ENCODE data around the gene ATP2B3. TPM values are rescaled to one million over a fixed set of nuclear protein-coding genes. Genes with fewer than 3 reads are reported as not detected.

Gene ATP2B3
- total RNA-seq, 1 experiment from 2014 or later: 0.21 TPM

- Histone ChIP-seq H3K27me3 (ENCODE audit: control insufficient read depth, insufficient read depth, low read length) (no peaks in the 10 kb centered on the region), H3K36me3 (ENCODE audit: control insufficient read depth, insufficient read depth, low read length) (no peaks in the 10 kb centered on the region), H3K27ac (ENCODE audit: low read length) (no peak overlapping the region), H3K9me3 (ENCODE audit: control insufficient read depth, insufficient read depth, low read depth, low read length) (no peaks in the 10 kb centered on the region), H3K4me3 (ENCODE audit: low read depth in 2 of 2, low read length in 2 of 2) (no peak overlapping the region), H3K4me1 (ENCODE audit: control insufficient read depth, insufficient read depth, low read length) (no peaks in the 10 kb centered on the region; the same call in 1 of the 2 replicates)
- ChIA-PET CTCF (interaction anchor here (1.3 kb wide), 1 partner anchor 8 kb away, joined by 3 read pairs; no protein-coding TSS in a partner anchor), POLR2A (no interaction called here)
- ATAC-seq: no peak
- intact Hi-C loops (cut with micrococcal nuclease; ENCODE audit: unreplicated experiment) (no loop called here), in situ Hi-C loops (cut with HindIII; ENCODE audit: low pct_unique_long_range_greater_than_20kb, low sequenced_read_pairs) (no loop called here)
- DNase-seq (ENCODE audit: low read depth, low spot score): no peak
- TF ChIP-seq POLR2AphosphoS5 (IDR thresholded peaks at IDR 0.05; ENCODE audit: low read depth, low read length) (no peak), REST (IDR thresholded peaks at IDR 0.05; ENCODE audit: insufficient read depth in 1 of 2, low read depth in 2 of 2, low read length in 1 of 2) (no peak), TCF7L2 (IDR thresholded peaks at IDR 0.05; ENCODE audit: low read depth, low read length) (no peak), SIN3A (IDR thresholded peaks at IDR 0.05; ENCODE audit: borderline replicate concordance, insufficient read depth, low read depth, low read length) (no peak), CTCF (IDR thresholded peaks at IDR 0.05) (no peak)
- no TSS peak for BruUV-seq (replicated peaks)
Measured at GRCh38 chrX:153576961-153577360, 59.5 kb downstream of the ATP2B3 start.

GRCh38 chrX:153578200-153578835, 60.9 kb downstream of the ATP2B3 start:
- Histone ChIP-seq H3K36me3 (ENCODE audit: control insufficient read depth, insufficient read depth, low read length) (no peaks in the 10 kb centered on the region), H3K4me3 (ENCODE audit: low read depth in 2 of 2, low read length in 2 of 2) (no peak overlapping the region), H3K27ac (ENCODE audit: low read length) (no peak overlapping the region), H3K9me3 (ENCODE audit: control insufficient read depth, insufficient read depth, low read depth, low read length) (no peaks in the 10 kb centered on the region), H3K4me1 (ENCODE audit: control insufficient read depth, insufficient read depth, low read length) (no peaks in the 10 kb centered on the region; the same call in 1 of the 2 replicates), H3K27me3 (ENCODE audit: control insufficient read depth, insufficient read depth, low read length) (no peaks in the 10 kb centered on the region)
- ATAC-seq (no peak; the same call in 1 of the 2 replicates), DNase-seq (ENCODE audit: low read depth, low spot score) (no peak)
- ChIA-PET POLR2A (no interaction called here), CTCF (interaction anchor here (1.3 kb wide), 1 partner anchor 10 kb away, joined by 3 read pairs; no protein-coding TSS in a partner anchor)
- TF ChIP-seq CTCF (IDR thresholded peaks at IDR 0.05) (no peak), REST (IDR thresholded peaks at IDR 0.05; ENCODE audit: insufficient read depth in 1 of 2, low read depth in 2 of 2, low read length in 1 of 2) (no peak), SIN3A (IDR thresholded peaks at IDR 0.05; ENCODE audit: borderline replicate concordance, insufficient read depth, low read depth, low read length) (no peak), POLR2AphosphoS5 (IDR thresholded peaks at IDR 0.05; ENCODE audit: low read depth, low read length) (no peak), TCF7L2 (IDR thresholded peaks at IDR 0.05; ENCODE audit: low read depth, low read length) (no peak)
- in situ Hi-C loops (cut with HindIII; ENCODE audit: low pct_unique_long_range_greater_than_20kb, low sequenced_read_pairs): no loop called here
- intact Hi-C loops (cut with micrococcal nuclease; ENCODE audit: unreplicated experiment): no loop called here
- no TSS peak for BruUV-seq (replicated peaks)

Data from Panc1 (cell line).